Osteoblast (primary cell): ENCODE measurements around the gene MAS1. TPM values are rescaled to one million over a fixed set of nuclear protein-coding genes. Genes with fewer than 3 reads are reported as not detected.

Experiments
- DNase-seq: peaks from one replicate; pipeline ENCODE4 v3.0.0; 2011; ENCODE audit warnings: low spot score, mixed read lengths; ENCODE audit not compliant: insufficient read length; ENCODE audit errors: missing footprints
- H2AFZ ChIP-seq: 2 replicates; pipeline ENCODE4 v1.6.0; 2011; ENCODE audit warnings: mild to moderate bottlenecking, low read length
- H3K27ac ChIP-seq: 2 replicates; pipeline ENCODE4 v1.5.1; 2011; ENCODE audit warnings: mild to moderate bottlenecking, low read depth, low read length, moderate library complexity
- H3K27me3 ChIP-seq: 2 replicates; pipeline ENCODE4 v1.6.0; 2012; ENCODE audit warnings: mild to moderate bottlenecking, control low read depth, inconsistent platforms, low read length, moderate library complexity; ENCODE audit not compliant: insufficient read depth
- H3K36me3 ChIP-seq: 2 replicates; pipeline ENCODE4 v1.5.1; 2011; ENCODE audit warnings: mild to moderate bottlenecking, low read length, control low read depth, moderate library complexity; ENCODE audit not compliant: insufficient read depth
- H3K4me1 ChIP-seq: 2 replicates; pipeline ENCODE4 v1.5.1; 2011; ENCODE audit warnings: mild to moderate bottlenecking, low read length, control low read depth, moderate library complexity; ENCODE audit not compliant: insufficient read depth
- H3K4me2 ChIP-seq: 2 replicates; pipeline ENCODE4 v1.6.0; 2011; ENCODE audit warnings: mild to moderate bottlenecking, low read length; ENCODE audit not compliant: insufficient read depth
- H3K4me3 ChIP-seq: fragments of 200-600 bp; sonication (generic); 3 replicates; pipeline ENCODE4 v1.5.1; 2012; ENCODE audit warnings: mild to moderate bottlenecking, low read length, inconsistent platforms; ENCODE audit not compliant: insufficient read depth
- H3K79me2 ChIP-seq: 2 replicates; pipeline ENCODE4 v1.6.0; 2012; ENCODE audit warnings: mild to moderate bottlenecking, low read length, control low read depth, inconsistent platforms; ENCODE audit not compliant: insufficient read depth
- H3K9me3 ChIP-seq: 2 replicates; pipeline ENCODE4 v1.5.1; 2011; ENCODE audit warnings: low read depth, low read length, control low read depth
- H4K20me1 ChIP-seq: 2 replicates; pipeline ENCODE4 v1.6.0; 2012; ENCODE audit warnings: mild to moderate bottlenecking, low read length, control low read depth; ENCODE audit not compliant: insufficient read depth
- total RNA-seq: library from RNA; depleted of rRNA; stranded (reverse); fragments of >200 nt; gene quantifications from 2 replicates; pipeline ENCODE4 v1.2.3, GENCODE V29; 2012
- TF ChIP-seq, protein P1 (sequence below): IDR thresholded peaks from 2 replicates; pipeline ENCODE4 v1.5.1; 2011; ENCODE audit warnings: mild to moderate bottlenecking, low read depth, low read length, moderate library complexity; ENCODE audit errors: extremely low read depth

Gene MAS1
- total RNA-seq, 1 donor, result under 0.01 TPM

DNA sequence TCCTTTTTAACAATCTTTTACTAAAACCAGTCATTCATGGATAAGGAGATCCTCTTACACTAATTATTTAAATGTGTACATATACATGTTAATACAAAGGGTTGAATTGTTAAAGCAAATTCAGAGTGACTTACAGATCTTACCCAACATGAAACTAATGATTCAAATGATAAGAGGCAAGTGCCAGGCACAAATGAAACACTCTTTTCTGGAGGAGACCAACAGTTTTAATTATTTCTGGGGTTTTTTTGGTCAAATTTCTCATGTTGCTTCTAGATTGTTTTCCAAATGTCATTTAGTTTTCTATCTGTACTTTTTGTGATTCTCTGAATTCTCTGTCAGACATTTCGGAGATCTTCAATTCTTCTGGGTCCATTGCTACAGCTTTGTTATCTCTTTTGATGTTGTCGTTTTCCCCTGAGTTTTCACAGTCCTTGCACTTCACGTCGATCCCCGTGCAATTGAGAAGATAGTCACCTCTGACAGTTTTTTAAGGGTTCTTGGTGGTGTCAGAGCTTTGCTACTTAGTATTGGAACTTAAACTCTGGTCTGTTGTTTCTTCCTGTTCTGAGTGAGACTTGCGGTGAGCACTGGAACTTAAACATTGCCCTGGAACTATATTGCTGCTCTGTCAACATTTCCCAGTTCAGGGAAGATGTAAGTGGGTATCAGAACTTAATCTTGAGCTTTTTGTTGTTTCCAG is 23.2 kb downstream of the MAS1 start:
- Histone ChIP-seq H3K79me2 (no peaks in the 10 kb centered on the region), H3K4me1 (peaks cover 7% of the 10 kb centered on the region), H3K27ac (no peak overlapping the region), H3K4me2 (no peak overlapping the region), H3K27me3 (peaks cover 11% of the 10 kb centered on the region), H3K4me3 (no peak overlapping the region), H3K36me3 (no peaks in the 10 kb centered on the region), H4K20me1 (no peaks in the 10 kb centered on the region), H3K9me3 (no peaks in the 10 kb centered on the region), H2AFZ (no peak overlapping the region)
- TF ChIP-seq, protein P1, sequence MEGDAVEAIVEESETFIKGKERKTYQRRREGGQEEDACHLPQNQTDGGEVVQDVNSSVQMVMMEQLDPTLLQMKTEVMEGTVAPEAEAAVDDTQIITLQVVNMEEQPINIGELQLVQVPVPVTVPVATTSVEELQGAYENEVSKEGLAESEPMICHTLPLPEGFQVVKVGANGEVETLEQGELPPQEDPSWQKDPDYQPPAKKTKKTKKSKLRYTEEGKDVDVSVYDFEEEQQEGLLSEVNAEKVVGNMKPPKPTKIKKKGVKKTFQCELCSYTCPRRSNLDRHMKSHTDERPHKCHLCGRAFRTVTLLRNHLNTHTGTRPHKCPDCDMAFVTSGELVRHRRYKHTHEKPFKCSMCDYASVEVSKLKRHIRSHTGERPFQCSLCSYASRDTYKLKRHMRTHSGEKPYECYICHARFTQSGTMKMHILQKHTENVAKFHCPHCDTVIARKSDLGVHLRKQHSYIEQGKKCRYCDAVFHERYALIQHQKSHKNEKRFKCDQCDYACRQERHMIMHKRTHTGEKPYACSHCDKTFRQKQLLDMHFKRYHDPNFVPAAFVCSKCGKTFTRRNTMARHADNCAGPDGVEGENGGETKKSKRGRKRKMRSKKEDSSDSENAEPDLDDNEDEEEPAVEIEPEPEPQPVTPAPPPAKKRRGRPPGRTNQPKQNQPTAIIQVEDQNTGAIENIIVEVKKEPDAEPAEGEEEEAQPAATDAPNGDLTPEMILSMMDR, result no peak
- no peak for DNase-seq

DNA sequence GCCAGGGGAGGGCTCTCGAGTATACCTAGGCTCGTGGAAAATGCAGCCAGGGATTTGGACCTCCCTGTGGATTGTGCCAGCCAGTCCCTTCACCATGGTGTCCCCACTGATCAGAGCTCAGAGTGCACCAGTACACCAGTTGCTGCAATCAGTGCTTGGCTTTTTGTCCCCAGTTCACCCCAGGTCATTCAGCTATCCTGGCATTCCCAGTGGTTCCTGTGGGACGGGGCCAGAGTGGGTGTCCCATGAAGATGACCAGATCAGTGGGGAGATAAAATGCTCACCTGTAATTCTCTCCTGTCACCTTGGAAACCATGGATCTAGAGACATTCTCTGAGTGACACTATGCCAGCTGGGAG is 23.8 kb downstream of the MAS1 start:
- Histone ChIP-seq H3K4me3 (no peak overlapping the region), H4K20me1 (no peaks in the 10 kb centered on the region), H3K4me2 (no peak overlapping the region), H3K9me3 (no peaks in the 10 kb centered on the region), H3K27ac (no peak overlapping the region), H3K27me3 (peaks cover 7% of the 10 kb centered on the region), H3K79me2 (no peaks in the 10 kb centered on the region), H2AFZ (no peak overlapping the region), H3K4me1 (peaks cover 11% of the 10 kb centered on the region), H3K36me3 (no peaks in the 10 kb centered on the region)
- no peak for DNase-seq
- TF ChIP-seq, protein P1, result no peak

DNA sequence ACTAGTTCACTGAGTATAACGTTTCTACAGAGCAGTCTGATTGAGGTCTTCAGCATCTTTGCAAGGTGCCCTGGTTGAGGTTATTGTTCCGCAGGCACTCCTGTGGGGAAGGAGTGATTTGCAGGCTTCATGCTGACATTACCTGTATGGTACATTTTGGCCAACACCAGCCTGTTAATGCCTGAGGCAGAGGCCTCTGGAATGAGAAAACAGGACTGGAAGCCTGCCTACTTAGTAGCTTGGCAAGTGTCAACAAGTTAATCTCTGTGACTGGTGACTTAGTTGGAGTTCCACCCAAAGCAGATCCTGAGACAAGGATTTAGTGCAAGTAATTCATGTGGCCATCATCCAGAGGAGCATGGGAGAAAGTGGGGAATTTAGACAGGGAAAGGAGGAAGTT is 24.6 kb downstream of the MAS1 start:
- H3K27ac ChIP-seq, result no peak overlapping the region
- H2AFZ ChIP-seq, result no peak overlapping the region
- no peak overlapping the region for H3K4me2 ChIP-seq

DNA sequence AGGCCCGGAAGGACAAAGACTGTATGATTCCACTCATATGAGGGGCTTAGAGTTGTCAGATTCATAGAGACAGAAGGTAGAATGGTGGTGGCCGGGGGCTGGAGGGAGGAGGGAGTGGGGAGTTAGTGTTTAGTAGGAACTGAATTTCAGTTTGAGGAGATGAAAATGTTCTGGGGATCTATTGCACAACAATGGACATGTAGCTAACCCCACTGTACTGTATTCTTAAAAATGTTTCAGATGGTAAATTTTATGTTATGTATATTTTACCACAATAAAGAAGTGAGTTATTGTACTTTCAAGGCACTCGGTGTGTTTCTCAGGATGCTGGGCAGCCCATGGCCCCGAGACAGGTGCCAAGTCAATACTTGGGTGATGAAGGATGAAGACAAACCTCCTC is 25.4 kb downstream of the MAS1 start:
- Histone ChIP-seq H3K27ac (no peak overlapping the region), H3K36me3 (no peaks in the 10 kb centered on the region), H4K20me1 (no peaks in the 10 kb centered on the region), H2AFZ (no peak overlapping the region), H3K9me3 (no peaks in the 10 kb centered on the region), H3K4me2 (no peak overlapping the region), H3K27me3 (no peaks in the 10 kb centered on the region), H3K4me3 (no peak overlapping the region), H3K79me2 (no peaks in the 10 kb centered on the region), H3K4me1 (peaks cover 11% of the 10 kb centered on the region)
- no peak for DNase-seq
- TF ChIP-seq, protein P1, result no peak

More for the DNA sequence above, 24.6 kb downstream of the MAS1 start:
- Histone ChIP-seq H3K27me3 (peaks cover 3% of the 10 kb centered on the region), H4K20me1 (no peaks in the 10 kb centered on the region), H3K36me3 (no peaks in the 10 kb centered on the region), H3K4me1 (peaks cover 11% of the 10 kb centered on the region), H3K4me3 (no peak overlapping the region), H3K79me2 (no peaks in the 10 kb centered on the region), H3K9me3 (no peaks in the 10 kb centered on the region)
- no peak for DNase-seq
- TF ChIP-seq, protein P1, result no peak
